Hematopoietic multipotent progenitor cell treated with erythropoietin and hydrocortisone succinate and interleukin-3 and kit ligand, for 8 days (in vitro differentiated cells): ENCODE data around the gene GSTM3.
"Not testable (repeated sequence)": the region's sequence is repeated elsewhere in the genome, so short reads cannot be mapped to it uniquely, and the experiment has no call there.

Source experiments
- DNase-seq: peaks from one replicate; pipeline ENCODE4 v3.0.0-alpha.2; 2015

Gene GSTM3

GRCh38 chr1:109691759-109692158 is 49.1 kb downstream of the GSTM3 start:
- DNase-seq, result no peak

GRCh38 chr1:109689844-109690405 is 50.9 kb downstream of the GSTM3 start:
- no peak for DNase-seq

GRCh38 chr1:109687641-109688499 is 53.0 kb downstream of the GSTM3 start, which contains the start of gene GSTM1:
Gene GSTM1, plus strand, starts transcription at chr1:109687817. Its CDS starts 57 bp downstream, at chr1:109687874.
- no peak for DNase-seq

- DNase-seq, result not testable (repeated sequence)
Measured at GRCh38 chr1:109687109-109687508, 53.7 kb downstream of the GSTM3 start.

DNA sequence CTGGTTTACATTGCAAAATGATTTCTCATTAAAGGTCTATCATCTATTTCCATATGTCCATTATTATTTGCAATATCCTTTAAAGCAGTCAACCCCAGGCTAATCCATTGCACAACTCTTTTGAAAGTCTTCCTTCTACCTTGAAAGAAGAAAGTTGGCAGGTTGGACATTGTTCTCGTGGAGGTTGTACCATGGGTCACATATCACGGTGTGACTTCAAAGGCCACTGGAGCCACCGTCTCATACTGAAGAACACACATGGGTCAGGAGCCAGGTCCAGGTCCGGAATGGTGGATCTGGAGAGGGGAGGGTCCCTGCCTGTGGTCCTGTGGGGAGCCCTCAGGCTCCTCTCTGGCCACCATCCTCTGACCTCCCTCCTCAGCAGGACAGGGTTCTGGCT is 54.9 kb downstream of the GSTM3 start:
- DNase-seq, result not testable (repeated sequence)

- DNase-seq, result not testable (repeated sequence)
Measured at GRCh38 chr1:109685399-109685798, 55.4 kb downstream of the GSTM3 start.

DNA sequence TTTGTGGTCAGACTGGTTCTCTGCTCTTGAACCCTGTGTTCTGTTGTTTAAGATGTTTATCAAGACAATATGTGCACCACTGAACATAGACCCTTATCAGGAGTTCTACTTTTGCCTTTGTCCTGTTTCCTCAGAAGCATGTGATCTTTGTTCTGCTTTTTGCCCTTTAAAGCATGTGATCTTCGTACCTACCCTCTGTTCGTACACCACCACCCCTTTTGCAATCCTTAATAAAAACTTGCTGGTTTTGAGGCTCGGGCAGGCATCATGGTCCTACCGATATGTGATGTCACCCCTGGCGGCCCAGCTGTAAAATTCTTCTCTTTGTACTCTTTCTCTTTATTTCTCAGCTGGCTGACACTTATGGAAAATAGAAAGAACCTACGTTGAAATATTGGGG is 56.1 kb downstream of the GSTM3 start:
- DNase-seq, result not testable (repeated sequence)
